Trophoblast cell (in vitro differentiated cells and primary cell): ENCODE results near the gene ZNF80.

Experiments used
- DNase-seq, 2 donors: peaks; one replicate each; pipeline ENCODE4 v3.0.0-alpha.2; 2016
- H2AFZ ChIP-seq: 2 replicates; pipeline ENCODE4 v1.6.1; 2013; ENCODE audit warnings: low read length, moderate library complexity, mild to moderate bottlenecking; ENCODE audit not compliant: insufficient read depth, poor library complexity
- H2AK5ac ChIP-seq: 2 replicates; pipeline ENCODE4 v1.6.1; 2013; ENCODE audit warnings: mild to moderate bottlenecking, low read length
- H2BK120ac ChIP-seq: 2 replicates; pipeline ENCODE4 v1.6.1; 2013; ENCODE audit warnings: low read length, mild to moderate bottlenecking, moderate library complexity; ENCODE audit not compliant: insufficient read depth, poor library complexity
- H2BK12ac ChIP-seq: 2 replicates; pipeline ENCODE4 v1.6.1; 2013; ENCODE audit warnings: mild to moderate bottlenecking, low read length, moderate library complexity
- H2BK5ac ChIP-seq: 2 replicates; pipeline ENCODE4 v1.6.1; 2013; ENCODE audit warnings: low read length, low read depth, moderate library complexity, mild to moderate bottlenecking; ENCODE audit not compliant: poor library complexity
- H3K14ac ChIP-seq: 2 replicates; pipeline ENCODE4 v1.6.1; 2013; ENCODE audit warnings: mild to moderate bottlenecking, low read length
- H3K18ac ChIP-seq: 2 replicates; pipeline ENCODE4 v1.6.1; 2013; ENCODE audit warnings: mild to moderate bottlenecking, low read length
- H3K23ac ChIP-seq: 2 replicates; pipeline ENCODE4 v1.6.1; 2013; ENCODE audit warnings: low read length
- H3K27ac ChIP-seq: 2 replicates; pipeline ENCODE4 v1.5.1; 2013; ENCODE audit warnings: low read depth, mild to moderate bottlenecking, inconsistent platforms, low read length, moderate library complexity
- H3K27me3 ChIP-seq: 2 replicates; pipeline ENCODE4 v1.6.1; 2013; ENCODE audit warnings: inconsistent platforms, mild to moderate bottlenecking, low read length, moderate library complexity; ENCODE audit not compliant: insufficient read depth
- H3K36me3 ChIP-seq, 2 experiments: 1 replicate in 1 of 2; 2 replicates in 1 of 2; pipeline ENCODE4 v1.6.1; 2013; ENCODE audit warnings: low read length in 2 of 2, mild to moderate bottlenecking in 2 of 2, moderate library complexity in 1 of 2; ENCODE audit not compliant: insufficient read depth in 2 of 2, control insufficient read depth in 1 of 2
- H3K4ac ChIP-seq: 2 replicates; pipeline ENCODE4 v1.6.1; 2013; ENCODE audit warnings: low read depth, mild to moderate bottlenecking, low read length, moderate library complexity
- H3K4me1 ChIP-seq, 2 experiments: 1 replicate in 1 of 2; 2 replicates in 1 of 2; pipeline ENCODE4 v1.6.1; 2013; ENCODE audit warnings: low read length in 2 of 2, mild to moderate bottlenecking in 2 of 2, moderate library complexity in 1 of 2; ENCODE audit not compliant: insufficient read depth in 2 of 2, control insufficient read depth in 1 of 2
- H3K4me2 ChIP-seq: 2 replicates; pipeline ENCODE4 v1.6.1; 2013; ENCODE audit warnings: inconsistent platforms, mild to moderate bottlenecking, low read length, moderate library complexity
- H3K4me3 ChIP-seq: 2 replicates; pipeline ENCODE4 v1.5.1; 2013; ENCODE audit warnings: mild to moderate bottlenecking, low read depth, low read length, inconsistent platforms
- H3K79me1 ChIP-seq: one replicate; pipeline ENCODE4 v1.6.1; 2013; ENCODE audit warnings: low read length
- H3K79me2 ChIP-seq: 2 replicates; pipeline ENCODE4 v1.6.1; 2013; ENCODE audit warnings: low read length, mild to moderate bottlenecking; ENCODE audit not compliant: control insufficient read depth, insufficient read depth, poor library complexity
- H3K9ac ChIP-seq: 2 replicates; pipeline ENCODE4 v1.6.1; 2013; ENCODE audit warnings: mild to moderate bottlenecking, low read length
- H3K9me3 ChIP-seq: 2 replicates; pipeline ENCODE4 v1.6.1; 2013; ENCODE audit warnings: low read depth, mild to moderate bottlenecking, control low read depth, inconsistent platforms, low read length; ENCODE audit not compliant: insufficient read depth
- H4K12ac ChIP-seq: 2 replicates; pipeline ENCODE4 v1.6.1; 2013; ENCODE audit warnings: low read depth, mild to moderate bottlenecking, low read length, moderate library complexity
- H4K8ac ChIP-seq: 2 replicates; pipeline ENCODE4 v1.6.1; 2013; ENCODE audit warnings: low read depth, mild to moderate bottlenecking, low read length, moderate library complexity
- H4K91ac ChIP-seq: one replicate; pipeline ENCODE4 v1.6.1; 2013; ENCODE audit warnings: low read depth, mild to moderate bottlenecking, low read length, moderate library complexity
- WGBS: extraction: QIAGEN DNeasy Blood & Tissue Kit; methylation state at CpG from one replicate; pipeline ENCODE4 v1.1.7; 2013; ENCODE audit warnings: missing lambda C conversion rate; ENCODE audit not compliant: insufficient read length, insufficient coverage; ENCODE audit errors: extremely low coverage; 5-methylcytosine and 5-hydroxymethylcytosine counted together

Gene ZNF80

GRCh38 chr3:114259566-114259965 lies 22.2 kb upstream of the ZNF80 start:
- Histone ChIP-seq H4K12ac (no peak overlapping the region), H3K18ac (no peak overlapping the region), H2BK5ac (no peak overlapping the region), H3K4ac (no peak overlapping the region), H3K27ac (no peak overlapping the region), H3K79me2 (no peaks in the 10 kb centered on the region), H3K36me3 (no peaks in the 10 kb centered on the region), H3K4me2 (no peak overlapping the region), H2BK120ac (no peak overlapping the region), H3K4me1 (no peaks in the 10 kb centered on the region), H4K91ac (no peak overlapping the region), H2AFZ (no peak overlapping the region), H3K79me1 (no peaks in the 10 kb centered on the region), H3K23ac (no peak overlapping the region), H3K27me3 (no peaks in the 10 kb centered on the region), H2AK5ac (no peak overlapping the region), H3K14ac (no peak overlapping the region), H3K9me3 (no peaks in the 10 kb centered on the region), H2BK12ac (no peak overlapping the region), H3K9ac (no peak overlapping the region), H4K8ac (no peak overlapping the region), H3K4me3 (no peak overlapping the region)
- WGBS, result no CpG with 5 or more reads among the region's 1 CpG
- DNase-seq, result no peak

GRCh38 chr3:114253505-114253904 lies 16.1 kb upstream of the ZNF80 start:
- Histone ChIP-seq H3K4me2 (no peak overlapping the region), H2BK12ac (no peak overlapping the region), H3K9ac (no peak overlapping the region), H3K79me2 (no peaks in the 10 kb centered on the region), H2BK120ac (no peak overlapping the region), H3K79me1 (no peaks in the 10 kb centered on the region), H3K36me3 (no peaks in the 10 kb centered on the region), H2AFZ (no peak overlapping the region), H2AK5ac (no peak overlapping the region), H4K91ac (no peak overlapping the region), H3K4ac (no peak overlapping the region), H4K8ac (no peak overlapping the region), H3K27me3 (no peaks in the 10 kb centered on the region), H3K4me3 (no peak overlapping the region), H3K14ac (no peak overlapping the region), H3K23ac (no peak overlapping the region), H3K27ac (no peak overlapping the region), H3K18ac (no peak overlapping the region), H2BK5ac (no peak overlapping the region), H3K4me1 (no peaks in the 10 kb centered on the region), H3K9me3 (no peaks in the 10 kb centered on the region), H4K12ac (no peak overlapping the region)
- WGBS, result no CpG with 5 or more reads among the region's 1 CpG
- no peak for DNase-seq

- no peak overlapping the region for H3K27ac ChIP-seq
- no peak overlapping the region for H3K4ac ChIP-seq
- no peak overlapping the region for H4K12ac ChIP-seq
- H4K91ac ChIP-seq, result no peak overlapping the region
- no peak overlapping the region for H2AK5ac ChIP-seq
- no peak overlapping the region for H3K4me3 ChIP-seq
- H3K14ac ChIP-seq, result no peak overlapping the region
- H3K23ac ChIP-seq, result no peak overlapping the region
- no peak overlapping the region for H2BK5ac ChIP-seq
- no peak overlapping the region for H2BK12ac ChIP-seq
- no peak overlapping the region for H3K4me2 ChIP-seq
- H3K27me3 ChIP-seq, result no peaks in the 10 kb centered on the region
- H3K9me3 ChIP-seq, result no peaks in the 10 kb centered on the region
- H3K18ac ChIP-seq, result no peak overlapping the region
- no peaks in the 10 kb centered on the region for H3K79me2 ChIP-seq
- H3K79me1 ChIP-seq, result no peaks in the 10 kb centered on the region
- no peak overlapping the region for H3K9ac ChIP-seq
- no peaks in the 10 kb centered on the region for H3K36me3 ChIP-seq
- WGBS, result no CpG with 5 or more reads among the region's 1 CpG
- DNase-seq, result no peak
- no peak overlapping the region for H2BK120ac ChIP-seq
- H4K8ac ChIP-seq, result no peak overlapping the region
- H2AFZ ChIP-seq, result no peak overlapping the region
- no peaks in the 10 kb centered on the region for H3K4me1 ChIP-seq
These were observed 15.6 kb upstream of the ZNF80 start for GRCh38 chr3:114252954-114253353.

- H4K12ac ChIP-seq, result no peak overlapping the region
- no peak overlapping the region for H3K9ac ChIP-seq
- no peak overlapping the region for H3K23ac ChIP-seq
- no peak overlapping the region for H3K14ac ChIP-seq
- no peak overlapping the region for H2BK5ac ChIP-seq
- no peak overlapping the region for H2AK5ac ChIP-seq
- H3K4me1 ChIP-seq, result no peaks in the 10 kb centered on the region
- H4K8ac ChIP-seq, result no peak overlapping the region
- no peaks in the 10 kb centered on the region for H3K79me1 ChIP-seq
- peaks cover 3% of the 10 kb centered on the region for H3K9me3 ChIP-seq
- H4K91ac ChIP-seq, result no peak overlapping the region
- no peak overlapping the region for H3K4me3 ChIP-seq
- H3K27me3 ChIP-seq, result no peaks in the 10 kb centered on the region
- H2AFZ ChIP-seq, result no peak overlapping the region
- H2BK12ac ChIP-seq, result no peak overlapping the region
- H3K79me2 ChIP-seq, result no peaks in the 10 kb centered on the region
- no peaks in the 10 kb centered on the region for H3K36me3 ChIP-seq
- no peak overlapping the region for H3K4ac ChIP-seq
- no peak overlapping the region for H3K18ac ChIP-seq
- H3K27ac ChIP-seq, result no peak overlapping the region
- no peak overlapping the region for H3K4me2 ChIP-seq
- no peak overlapping the region for H2BK120ac ChIP-seq
- DNase-seq, result no peak
These were observed 5.6 kb upstream of the ZNF80 start for GRCh38 chr3:114242947-114243346.
